Left ventricle myocardium inferior (tissue), 1 donor: Measurements from ENCODE around the gene MLLT10. TPM values are rescaled to one million over a fixed set of nuclear protein-coding genes. Genes with fewer than 3 reads are reported as not detected.
"Not testable (repeated sequence)": the region's sequence is repeated elsewhere in the genome, so short reads cannot be mapped to it uniquely, and the experiment has no call there.

Experiments used
- DNase-seq: peaks from one replicate; pipeline ENCODE4 v3.0.0-alpha.2; 2020
- H3K27ac ChIP-seq: fragments of 200-600 bp; replicated peaks from 2 replicates; pipeline ENCODE4 v1.8.0; 2021
- H3K27me3 ChIP-seq: fragments of 200-600 bp; 2 replicates; pipeline ENCODE4 v1.8.0; 2021; ENCODE audit warnings: low read depth
- H3K36me3 ChIP-seq: fragments of 200-600 bp; 2 replicates; pipeline ENCODE4 v1.8.0; 2021
- H3K4me1 ChIP-seq: fragments of 200-600 bp; 2 replicates; pipeline ENCODE4 v1.8.0; 2021
- H3K4me3 ChIP-seq: fragments of 200-600 bp; 2 replicates; pipeline ENCODE4 v1.8.0; 2021; ENCODE audit warnings: mild to moderate bottlenecking, moderate library complexity
- H3K9me3 ChIP-seq: fragments of 200-600 bp; replicated peaks from 2 replicates; pipeline ENCODE4 v1.8.0; 2021
- CTCF ChIP-seq: fragments of 200-600 bp; IDR thresholded peaks from 2 replicates; pipeline ENCODE4 v1.8.0; 2021; ENCODE audit warnings: antibody characterized with exemption, mild to moderate bottlenecking, borderline replicate concordance
- intact Hi-C: fragments of 100-400 bp; cut with micrococcal nuclease; formaldehyde crosslinking; loops from one replicate; pipeline ENCODE4 v1.11.0; 2022
- total RNA-seq: library from RNA; stranded (reverse); fragmentation: NEBNext Ultra II Directional; extraction: Animal tissue kit (Norgen Biotek cat#: 25700); gene quantifications from one replicate; pipeline ENCODE4 v1.2.1, GENCODE V29; 2021
- donor health status: DM: no; HTN: yes; CAD: no; lungs with severe emphysema.

MLLT10 gene
- total RNA-seq, 1 donor from 2014 or later = 18.7 TPM

- Histone ChIP-seq H3K4me3 (no peak overlapping the region), H3K9me3 (peaks cover 8% of the 10 kb centered on the region), H3K36me3 (no peaks in the 10 kb centered on the region), H3K27me3 (no peaks in the 10 kb centered on the region), H3K27ac (no peak overlapping the region), H3K4me1 (peaks cover 15% of the 10 kb centered on the region)
- TF ChIP-seq CTCF = no peak
- no peak for DNase-seq
- intact Hi-C loops = no loop called here
These were observed 171.8 kb downstream of the MLLT10 start for GRCh38 chr10:21705828-21706176.

GRCh38 chr10:21707498-21707897, 173.5 kb downstream of the MLLT10 start:
- intact Hi-C loops = no loop called here
- H3K4me1 ChIP-seq = peaks cover 15% of the 10 kb centered on the region
- TF ChIP-seq CTCF = no peak

GRCh38 chr10:21712975-21713374, 178.9 kb downstream of the MLLT10 start:
- intact Hi-C loops = no loop called here
- no peak for TF ChIP-seq CTCF
- no peak overlapping the region for H3K4me3 ChIP-seq
- H3K27ac ChIP-seq = no peak overlapping the region
- no peaks in the 10 kb centered on the region for H3K9me3 ChIP-seq
- peaks cover 23% of the 10 kb centered on the region for H3K36me3 ChIP-seq
- H3K4me1 ChIP-seq = peaks cover 20% of the 10 kb centered on the region
- no peaks in the 10 kb centered on the region for H3K27me3 ChIP-seq
- DNase-seq = no peak

More at GRCh38 chr10:21707498-21707897, 173.5 kb downstream of the MLLT10 start:
- no peak for DNase-seq
- Histone ChIP-seq H3K4me3 (no peak overlapping the region), H3K36me3 (no peaks in the 10 kb centered on the region), H3K27me3 (no peaks in the 10 kb centered on the region), H3K27ac (no peak overlapping the region), H3K9me3 (no peaks in the 10 kb centered on the region)

DNA sequence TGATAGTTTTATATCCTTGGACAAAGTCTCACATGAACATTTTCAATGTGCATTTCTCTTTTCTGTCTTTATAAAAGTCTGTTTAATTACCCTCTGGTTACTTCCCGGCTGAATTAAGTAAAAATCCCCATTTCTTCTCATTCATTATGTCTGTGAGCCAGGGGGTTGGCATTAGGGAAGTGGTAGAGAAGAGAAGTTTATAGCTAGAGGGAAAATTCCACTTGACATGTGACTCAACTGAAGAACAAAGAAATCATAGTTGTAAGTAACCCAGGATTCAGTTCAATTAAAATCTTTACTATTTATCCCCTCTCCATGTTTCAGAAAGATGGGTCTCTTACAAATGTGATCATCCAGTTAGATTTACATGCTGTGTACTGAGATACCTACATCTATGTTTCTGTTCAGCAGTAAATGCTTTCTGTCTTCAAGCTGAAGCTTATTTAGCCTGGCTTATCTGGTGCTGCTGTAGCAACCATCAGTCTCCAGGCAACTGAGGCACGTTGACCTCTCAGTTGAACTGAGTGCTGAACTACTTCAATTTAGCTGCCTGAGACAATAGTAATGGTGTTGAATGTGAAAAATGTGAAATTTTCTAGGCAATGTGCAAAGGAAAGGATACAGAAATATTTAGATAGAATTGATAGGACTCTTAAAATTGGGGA, 181.6 kb downstream of the MLLT10 start:
- no peak overlapping the region for H3K27ac ChIP-seq
- no peak for TF ChIP-seq CTCF
- H3K4me1 ChIP-seq = peaks cover 13% of the 10 kb centered on the region
- intact Hi-C loops = no loop called here
- no peak overlapping the region for H3K4me3 ChIP-seq
- H3K27me3 ChIP-seq = no peaks in the 10 kb centered on the region
- H3K9me3 ChIP-seq = no peaks in the 10 kb centered on the region
- peaks cover 23% of the 10 kb centered on the region for H3K36me3 ChIP-seq
- DNase-seq = no peak

DNA sequence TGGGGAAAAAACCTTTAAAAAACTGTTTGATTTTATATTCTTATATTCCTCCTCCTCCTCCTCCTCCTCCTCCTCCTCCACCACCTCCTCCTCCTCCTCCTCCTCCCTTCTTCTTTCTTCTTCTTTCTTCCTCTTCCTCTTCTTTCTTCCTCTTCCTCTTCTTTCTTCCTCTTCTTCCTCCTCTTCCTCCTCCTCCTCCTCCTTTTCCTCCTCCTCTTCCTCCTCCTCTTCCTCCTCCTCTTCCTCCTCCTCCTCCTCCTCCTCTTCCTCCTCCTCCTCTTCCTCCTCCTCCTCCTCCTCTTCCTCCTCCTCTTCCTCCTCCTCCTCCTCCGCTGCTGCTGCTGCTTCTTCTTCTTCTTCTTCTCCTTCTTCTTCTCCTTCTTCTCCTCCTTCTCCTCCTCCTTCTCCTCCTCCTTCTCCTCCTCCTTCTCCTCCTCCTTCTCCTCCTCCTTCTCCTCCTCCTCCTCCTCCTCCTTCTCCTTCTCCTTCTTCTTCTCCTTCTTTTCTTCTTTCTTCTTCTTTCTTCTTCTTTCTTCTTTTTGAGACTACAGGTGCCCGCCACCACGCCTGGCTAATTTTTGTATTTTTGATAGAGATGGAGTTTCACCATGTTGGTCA, 183.5 kb downstream of the MLLT10 start:
- peaks cover 23% of the 10 kb centered on the region for H3K36me3 ChIP-seq

GRCh38 chr10:21719502-21719901, 185.5 kb downstream of the MLLT10 start:
- DNase-seq = no peak
- Histone ChIP-seq H3K4me3 (no peak overlapping the region), H3K4me1 (peaks cover 24% of the 10 kb centered on the region), H3K36me3 (peaks cover 9% of the 10 kb centered on the region), H3K27ac (no peak overlapping the region), H3K27me3 (no peaks in the 10 kb centered on the region), H3K9me3 (no peaks in the 10 kb centered on the region)
- intact Hi-C loops = no loop called here
- no peak for TF ChIP-seq CTCF

More for the DNA sequence above, 183.5 kb downstream of the MLLT10 start:
- H3K9me3 ChIP-seq, DNase-seq, intact Hi-C loops, H3K4me3 ChIP-seq, H3K27me3 ChIP-seq, H3K27ac ChIP-seq: not testable (repeated sequence)
- peaks cover 13% of the 10 kb centered on the region for H3K4me1 ChIP-seq
